ENCODE measurements around the gene DUS3L.
"Not testable (repeated sequence)": the region's sequence is repeated elsewhere in the genome, so short reads cannot be mapped to it uniquely, and the experiment has no call there.

The DUS3L gene

DNA sequence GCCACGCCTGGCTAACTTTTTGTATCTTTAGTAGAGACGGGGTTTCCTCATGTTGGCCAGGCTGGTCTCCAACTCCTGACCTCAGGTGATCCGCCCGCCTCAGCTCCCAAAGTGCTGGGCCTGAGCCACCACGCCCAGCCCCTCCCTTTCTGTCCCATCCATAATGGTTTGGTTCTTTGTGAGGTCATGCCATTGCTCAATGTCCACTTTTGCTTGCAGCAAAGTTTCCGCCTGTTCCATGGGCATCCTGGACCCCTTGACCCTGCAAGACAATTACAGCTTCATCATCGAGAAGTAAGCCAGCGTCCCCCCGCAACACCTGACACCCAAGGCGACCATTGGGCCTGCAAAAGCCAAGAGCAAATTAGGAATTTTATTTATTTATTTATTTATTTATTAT is 23.0 kb downstream of the DUS3L start:
- DNase-seq: no peak

DNA sequence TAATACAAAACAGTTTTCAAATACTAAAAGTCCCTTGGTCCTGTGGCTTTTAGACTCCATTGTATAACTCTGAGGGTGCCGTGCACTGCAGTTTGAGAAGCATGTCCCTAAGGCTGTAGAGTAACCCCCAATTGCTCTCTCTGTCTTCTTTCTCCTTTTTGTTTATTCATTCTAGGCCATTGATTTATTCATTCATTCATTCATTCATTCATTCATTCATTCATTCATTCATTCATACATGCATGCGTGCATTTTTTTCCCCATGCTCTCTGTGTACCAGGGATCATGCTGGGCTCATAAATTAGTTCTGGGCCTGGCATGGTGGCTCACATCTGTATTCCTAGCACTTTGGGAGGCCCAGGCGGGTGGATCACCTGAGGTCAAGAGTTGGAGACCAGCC is 25.7 kb downstream of the DUS3L start:
- DNase-seq: no peak

DNA sequence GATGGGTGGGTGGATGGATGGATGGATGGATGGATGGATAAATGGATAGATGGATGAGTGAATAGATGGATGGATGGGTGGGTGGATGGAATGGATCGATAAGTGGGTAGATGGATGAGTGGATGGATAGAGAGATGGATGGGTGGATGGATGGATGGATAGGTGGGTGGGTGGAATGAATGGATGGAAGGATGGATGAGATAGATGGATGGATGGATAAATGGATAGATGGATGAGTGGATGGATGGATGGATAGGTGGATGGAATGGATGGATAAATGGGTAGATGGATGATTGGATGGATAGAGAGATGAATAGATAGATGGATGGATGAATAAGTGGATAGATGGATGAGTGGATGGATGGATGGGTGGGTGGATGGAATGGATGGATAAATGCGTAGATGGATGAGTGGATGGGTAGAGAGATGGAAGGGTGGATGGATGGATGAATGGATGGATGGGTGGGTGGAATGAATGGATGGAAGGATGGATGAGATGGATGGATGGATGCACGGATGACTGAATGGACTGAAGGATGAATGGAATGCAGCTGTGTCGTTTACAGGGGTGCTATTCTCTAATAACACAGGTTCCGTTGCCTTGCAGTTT is 28.2 kb downstream of the DUS3L start:
- no peak for DNase-seq

DNA sequence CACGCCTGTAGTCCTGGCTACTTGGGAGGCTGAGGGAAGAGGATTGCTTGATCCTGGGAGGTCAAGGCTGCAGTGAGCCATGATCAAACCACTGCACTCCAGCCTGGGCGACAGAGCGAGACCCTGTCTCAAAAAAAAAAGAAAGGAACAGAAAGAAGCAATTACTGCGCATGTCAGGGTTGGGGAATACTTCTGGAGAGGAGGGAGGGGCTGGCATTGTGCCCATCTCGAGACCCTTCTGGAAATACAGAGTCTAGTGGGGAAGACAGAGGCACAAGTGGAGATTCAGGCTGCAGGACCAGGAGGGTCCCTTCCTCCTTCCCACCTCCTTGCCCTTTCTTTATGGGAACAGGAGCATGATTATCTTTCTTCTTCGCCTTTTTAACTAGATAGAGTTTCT is 37.2 kb downstream of the DUS3L start:
- DNase-seq: no peak

DNA sequence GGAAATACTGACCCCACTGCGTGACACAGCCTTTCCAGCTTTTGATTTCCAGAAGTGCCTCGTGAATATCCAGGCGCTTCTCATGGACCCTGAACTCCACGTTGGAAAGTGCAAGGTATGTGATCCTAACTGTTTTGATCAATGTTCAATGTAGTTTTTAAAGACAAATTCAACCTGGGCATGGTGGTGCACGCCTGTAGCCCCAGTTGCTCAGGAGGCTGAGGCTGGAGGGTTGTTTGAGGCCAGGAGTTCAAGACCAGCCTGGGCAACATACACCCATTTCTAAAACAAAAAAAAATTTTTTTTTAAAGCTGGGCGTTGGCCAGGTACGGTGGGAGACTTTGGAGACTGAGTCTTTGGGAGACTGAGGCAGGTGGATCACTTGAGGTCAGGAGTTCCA is 39.3 kb downstream of the DUS3L start:
- no peak for DNase-seq

DNA sequence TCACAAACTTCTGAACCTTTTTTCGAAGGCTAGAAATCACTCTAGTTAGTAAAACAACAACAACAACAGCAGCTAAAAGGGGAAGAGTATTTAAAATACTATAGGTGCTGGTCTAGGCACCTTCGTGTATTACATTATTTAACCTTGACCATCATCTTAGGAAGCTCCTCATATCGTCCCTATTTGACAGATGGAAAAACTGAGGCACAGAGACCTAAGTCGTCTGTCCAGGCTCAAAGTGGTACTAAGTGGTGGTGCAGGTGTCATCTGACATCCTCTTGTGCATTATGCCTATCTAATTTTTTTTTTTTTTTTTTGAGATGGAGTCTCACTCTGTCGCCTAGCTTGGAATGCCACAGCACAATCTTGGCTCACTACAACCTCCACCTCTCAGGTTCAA is 41.5 kb downstream of the DUS3L start:
- no peak for DNase-seq

DNA sequence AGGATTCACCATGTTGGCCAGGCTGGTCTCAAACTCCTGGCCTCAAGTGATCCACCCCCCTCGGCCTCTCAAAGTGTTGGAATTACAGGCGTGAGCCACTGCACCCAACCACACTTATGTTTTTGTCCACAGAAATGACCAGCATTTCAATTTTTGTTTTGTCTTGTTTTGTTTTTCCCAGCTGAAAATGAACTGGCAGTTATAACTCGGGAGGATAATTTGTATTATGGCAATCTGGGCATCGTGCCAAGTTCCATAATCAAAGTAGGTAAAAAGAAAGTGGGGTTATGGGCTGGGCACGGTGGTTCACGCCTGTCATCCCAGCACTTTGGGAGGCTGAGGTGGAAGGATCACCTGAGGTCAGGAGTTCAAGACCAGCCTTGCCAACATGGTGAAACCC is 42.0 kb downstream of the DUS3L start:
- peak; percentile 18 for DNase-seq

DNA sequence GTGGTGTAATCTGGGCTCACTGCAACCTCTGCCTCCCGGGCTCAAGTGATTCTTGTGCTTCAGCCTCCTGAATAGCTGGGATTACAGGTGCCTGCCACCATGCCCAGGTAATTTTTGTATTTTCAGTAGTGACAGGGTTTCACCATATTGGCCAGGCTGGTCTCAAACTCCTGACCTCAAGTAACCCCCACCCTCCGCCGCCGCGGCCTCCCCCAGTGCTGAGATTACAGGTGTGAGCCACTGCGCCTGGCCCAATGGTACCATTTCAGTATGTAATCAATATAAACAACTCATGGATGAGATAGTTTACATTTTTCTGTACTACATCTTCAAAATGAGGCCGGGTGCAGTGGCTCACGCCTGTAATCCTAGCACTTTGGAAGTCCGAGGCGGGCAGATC is 46.0 kb downstream of the DUS3L start:
- DNase-seq: not testable (repeated sequence)

DNA sequence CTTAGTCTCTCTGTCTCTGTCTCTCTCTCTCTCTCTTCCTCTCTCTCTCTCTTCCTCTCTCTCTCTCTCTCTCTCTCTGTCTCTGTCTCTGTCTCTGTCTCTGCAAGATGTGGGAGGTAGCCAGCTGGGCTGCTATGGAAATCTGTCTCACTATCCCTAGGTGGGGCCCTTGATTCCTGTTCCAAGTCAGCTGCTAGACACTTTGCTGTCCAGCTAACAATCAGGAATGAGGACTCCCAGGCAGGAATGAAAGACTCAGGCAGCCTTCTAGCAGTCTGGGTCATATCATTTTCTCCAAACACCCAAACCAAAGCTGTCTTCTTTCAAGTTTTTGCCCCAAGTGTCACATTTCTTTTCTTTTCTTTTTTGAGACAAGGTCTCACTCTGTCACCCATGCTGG is 47.3 kb downstream of the DUS3L start:
- DNase-seq: no peak

DNA sequence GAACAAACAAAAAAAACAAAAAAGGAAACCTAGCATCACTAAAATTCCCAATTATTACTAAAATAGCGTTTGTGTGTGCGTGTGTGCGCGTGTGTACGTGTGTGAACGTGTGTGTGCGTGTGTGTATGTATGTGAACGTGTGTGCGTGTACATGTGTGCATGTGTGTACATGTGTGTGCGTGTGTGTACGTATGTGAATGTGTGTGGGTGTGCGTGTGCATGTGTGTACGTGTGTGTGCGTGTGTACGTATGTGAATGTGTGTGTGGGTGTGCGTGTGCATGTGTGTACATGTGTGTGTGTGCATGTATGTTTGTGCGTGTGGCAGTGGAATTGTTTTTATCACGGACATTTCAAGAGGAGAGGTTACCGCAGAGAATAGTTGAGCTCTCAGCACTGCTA is 48.9 kb downstream of the DUS3L start:
- DNase-seq: no peak

DNA sequence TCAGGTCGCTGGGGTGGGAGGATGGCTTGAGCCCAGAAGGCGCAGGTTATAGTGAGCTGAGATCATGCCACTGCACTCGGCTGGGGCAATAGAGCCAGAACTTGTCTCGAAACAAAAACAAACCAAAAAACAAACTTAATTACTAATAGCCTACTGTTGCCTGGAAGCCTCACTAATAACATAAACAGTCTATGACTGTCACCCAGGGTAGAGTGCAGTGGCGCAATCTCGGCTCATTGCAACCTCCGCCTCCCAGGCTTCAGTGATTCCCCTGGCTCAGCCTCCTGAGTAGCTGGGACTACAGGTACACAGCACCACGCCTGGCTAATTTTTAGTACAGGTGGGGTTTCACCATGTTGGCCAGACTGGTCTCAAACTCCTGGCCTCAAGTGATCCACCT is 52.5 kb downstream of the DUS3L start:
- DNase-seq: no peak
